Adipose tissue (tissue), 3 donors: Measurements from ENCODE around the gene IFNK. TPM values are rescaled to one million over a fixed set of nuclear protein-coding genes. Genes with fewer than 3 reads are reported as not detected.
"Not testable (repeated sequence)": the region's sequence is repeated elsewhere in the genome, so short reads cannot be mapped to it uniquely, and the experiment has no call there.

ENCODE experiments used
- H3K27ac ChIP-seq: one replicate; pipeline ENCODE4 v1.5.1; 2013; ENCODE audit warnings: low read depth, low read length
- WGBS, 3 donors: extraction: QIAGEN DNeasy Blood & Tissue Kit; methylation state at CpG; one replicate each; pipeline ENCODE4 v1.1.7; 2013; 5-methylcytosine and 5-hydroxymethylcytosine counted together
- polyA plus RNA-seq, 3 donors: library from polyadenylated mRNA; stranded (reverse); fragments of 200-250 nt; gene quantifications; one replicate each; pipeline ENCODE4 v1.2.3, GENCODE V29; 2013
- donor health status: healthy with polysubstance abuse.
- donor health status: Bipolar disorder and iron deficiency.
- donor health status: healthy.

IFNK gene
- not detected for polyA plus RNA-seq

DNA sequence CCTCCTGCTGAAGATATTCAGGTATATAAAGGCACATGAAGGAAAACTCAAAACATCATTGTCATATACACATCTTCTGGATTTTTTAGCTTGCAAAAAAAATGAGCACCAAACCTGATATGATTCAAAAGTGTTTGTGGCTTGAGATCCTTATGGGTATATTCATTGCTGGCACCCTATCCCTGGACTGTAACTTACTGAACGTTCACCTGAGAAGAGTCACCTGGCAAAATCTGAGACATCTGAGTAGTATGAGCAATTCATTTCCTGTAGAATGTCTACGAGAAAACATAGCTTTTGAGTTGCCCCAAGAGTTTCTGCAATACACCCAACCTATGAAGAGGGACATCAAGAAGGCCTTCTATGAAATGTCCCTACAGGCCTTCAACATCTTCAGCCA is at the start of gene IFNK:
TSS of gene IFNK (plus strand) at position 55 of the 400 bp plus-strand sequence. CDS start at position 102, 47 bp downstream.
- 86 to 90% (median 90%) methylated on average over 2 of the region's 2 CpGs for WGBS, 3 donors
- no peak within 1 kb of the TSS for H3K27ac ChIP-seq

- H3K27ac ChIP-seq, result no peak overlapping the region
- WGBS, 3 donors, result 60 to 91% (median 80%) methylated on average over 1 of the region's 1 CpG
Measured at GRCh38 chr9:27474305-27474704, 49.8 kb upstream of the IFNK start.

DNA sequence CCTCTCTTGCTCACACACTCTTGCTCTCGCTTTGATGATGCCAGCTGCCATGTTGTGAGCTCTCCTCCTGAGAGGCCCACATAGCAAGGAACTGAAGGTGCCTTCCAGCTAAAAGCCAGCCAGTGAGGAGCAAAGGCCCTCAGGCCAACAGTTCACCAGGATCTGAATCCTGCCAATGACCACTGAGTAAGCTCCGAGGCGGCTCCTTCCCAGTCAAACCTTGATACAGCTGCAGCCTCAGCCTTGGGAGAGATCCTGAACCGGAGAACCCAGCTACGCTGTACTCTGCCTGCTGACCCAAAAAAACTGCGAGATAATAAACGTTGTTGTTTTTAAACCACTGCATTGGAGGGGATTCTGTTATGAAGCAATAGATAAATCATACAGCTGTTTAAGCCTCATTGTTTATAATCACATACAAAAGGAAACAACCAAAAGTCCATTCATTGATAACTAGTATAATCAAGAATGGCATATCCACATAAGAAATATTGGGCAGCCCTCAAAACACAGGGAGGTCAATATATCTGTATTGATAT is 49.0 kb upstream of the IFNK start:
- 86 to 96% (median 92%) methylated on average over 7 of the region's 7 CpGs for WGBS, 3 donors
- H3K27ac ChIP-seq, result no peak overlapping the region

- WGBS, 3 donors, result 93 to 99% (median 96%) methylated on average over 6 of the region's 6 CpGs
- no peak overlapping the region for H3K27ac ChIP-seq
Measured at GRCh38 chr9:27476870-27477515, 47.1 kb upstream of the IFNK start.

DNA sequence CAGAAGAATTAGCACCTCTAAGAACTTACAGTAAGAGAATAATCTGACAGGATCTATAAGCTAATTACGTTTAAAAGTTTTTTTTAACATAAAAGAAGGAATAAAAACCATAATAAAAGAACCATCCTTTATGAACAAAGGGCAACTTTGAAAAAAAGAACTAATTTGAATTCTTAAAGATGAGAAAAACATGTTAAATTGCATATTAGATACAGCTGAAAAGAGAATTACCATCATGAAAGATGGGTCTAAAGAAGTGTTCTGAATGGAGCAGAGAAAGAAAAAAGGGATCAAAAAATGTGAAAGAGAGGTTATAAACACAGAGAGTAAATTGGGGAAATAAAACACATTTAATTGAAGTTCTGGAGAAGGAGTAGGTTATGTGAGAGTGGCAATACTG is 45.8 kb upstream of the IFNK start:
- no peak overlapping the region for H3K27ac ChIP-seq

GRCh38 chr9:27482709-27483108 is 41.4 kb upstream of the IFNK start:
- 80 to 92% (median 85%) methylated on average over 2 of the region's 2 CpGs for WGBS, 3 donors
- no peak overlapping the region for H3K27ac ChIP-seq

More for the DNA sequence above, 45.8 kb upstream of the IFNK start:
- WGBS, 3 donors, result 86 to 94% (median 94%) methylated on average over 1 of the region's 1 CpG

DNA sequence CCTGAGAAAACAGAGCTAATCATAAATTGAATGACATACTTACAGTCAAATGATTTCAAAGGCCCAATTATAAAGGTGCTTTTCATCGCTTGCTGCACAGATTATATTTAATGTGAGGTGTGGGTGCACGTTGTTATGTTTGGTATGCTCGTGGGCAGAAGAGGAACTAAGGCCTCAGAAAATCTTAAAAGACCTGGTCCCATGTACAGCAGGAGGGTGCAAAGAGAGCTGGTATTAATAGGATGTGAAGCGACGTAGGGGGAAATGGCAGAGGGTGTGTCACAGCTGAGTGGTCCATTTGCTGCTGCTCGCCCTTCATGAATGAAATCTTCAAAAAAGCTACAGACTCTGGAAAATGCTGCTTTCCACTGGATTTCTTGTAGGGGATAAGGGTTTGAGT is 40.5 kb upstream of the IFNK start:
- H3K27ac ChIP-seq, result no peak overlapping the region

GRCh38 chr9:27485158-27485557 is 38.9 kb upstream of the IFNK start:
- 88 to 95% (median 92%) methylated on average over 1 of the region's 1 CpG for WGBS, 3 donors
- H3K27ac ChIP-seq, result no peak overlapping the region

More for the DNA sequence above, 40.5 kb upstream of the IFNK start:
- WGBS, 3 donors, result 88 to 94% (median 89%) methylated on average over 6 of the region's 6 CpGs

DNA sequence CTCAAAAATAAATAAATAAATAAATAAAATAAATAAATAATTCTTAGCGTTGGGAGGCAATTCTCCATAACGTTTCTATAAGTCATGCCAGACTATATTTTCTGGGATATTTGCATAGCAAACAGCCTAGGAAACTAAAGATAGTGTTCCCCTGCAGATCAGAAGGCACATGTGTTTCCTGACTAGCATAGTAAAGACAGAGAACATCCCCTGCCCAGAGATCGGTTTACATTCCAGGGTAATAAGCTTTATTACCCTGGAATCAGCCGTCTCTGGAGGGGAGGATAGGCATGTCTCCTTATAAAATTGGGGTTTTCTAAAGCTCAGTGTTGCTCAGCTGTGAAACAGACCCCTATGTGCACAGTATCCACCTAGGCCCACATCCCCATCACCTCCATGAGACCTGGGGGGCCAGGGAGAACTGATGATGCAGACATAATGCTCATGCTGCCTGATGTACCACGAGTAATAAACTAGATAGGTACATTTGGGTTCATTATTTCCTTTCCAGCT is 36.9 kb upstream of the IFNK start:
- no peak overlapping the region for H3K27ac ChIP-seq
- 44 to 79% (median 58%) methylated on average over 5 of the region's 5 CpGs for WGBS, 3 donors

DNA sequence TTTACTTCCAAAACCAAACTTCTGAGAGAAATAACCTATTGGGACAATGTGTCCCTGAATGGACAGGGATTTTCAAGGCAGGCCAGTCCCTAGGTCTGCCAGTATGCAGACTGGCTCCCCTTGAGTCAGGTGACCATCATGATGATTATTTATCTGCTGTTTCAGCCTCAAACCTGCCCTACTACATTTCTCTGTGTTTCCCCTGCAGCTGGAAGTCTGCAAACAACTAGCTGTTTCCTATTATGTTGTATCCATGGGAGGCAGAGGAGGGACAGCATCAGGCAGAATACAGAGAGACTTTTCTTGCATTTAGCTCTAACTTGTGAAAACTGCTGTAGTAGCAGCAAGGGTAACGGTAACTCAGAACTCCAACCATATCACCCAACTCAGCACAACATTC is 36.2 kb upstream of the IFNK start:
- WGBS, 3 donors, result 96 to 100% (median 98%) methylated on average over 1 of the region's 1 CpG
- H3K27ac ChIP-seq, result no peak overlapping the region

DNA sequence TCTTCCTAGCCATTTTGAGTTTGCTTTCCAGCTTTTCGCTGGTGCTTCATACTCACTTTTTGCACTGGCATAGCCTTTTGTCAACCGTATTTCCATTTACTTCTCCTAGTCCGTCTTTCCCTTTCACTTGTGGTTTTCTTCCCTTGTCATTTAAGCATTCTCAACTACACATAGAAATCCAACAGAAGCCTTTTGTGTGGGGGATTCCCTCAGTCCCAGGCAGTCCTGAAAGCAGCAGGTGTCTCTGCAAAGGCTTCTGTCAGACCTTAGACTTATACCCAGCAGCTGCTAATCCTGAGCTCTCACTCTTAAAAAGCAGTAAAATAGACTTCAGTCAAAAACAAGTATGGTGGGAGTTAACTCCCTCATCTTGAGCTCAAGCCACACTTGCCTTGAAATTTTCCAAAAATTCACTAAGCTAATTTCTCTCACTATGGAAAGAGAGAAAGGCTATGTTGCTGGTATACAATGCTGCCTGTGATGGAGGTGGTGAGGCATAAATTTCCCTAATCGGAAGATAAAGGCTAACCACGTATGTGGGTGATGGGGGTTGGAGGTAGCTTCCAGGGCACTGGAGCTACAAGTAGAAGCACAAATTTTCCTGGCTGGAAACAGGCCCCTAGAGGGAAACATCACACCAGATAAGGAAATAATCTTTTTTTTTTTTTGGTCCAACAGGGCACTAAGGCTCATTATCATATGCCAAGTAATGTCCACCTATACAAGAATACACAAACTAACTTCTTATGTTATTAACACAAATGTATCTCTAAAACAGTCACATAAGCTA is 34.8 kb upstream of the IFNK start:
- WGBS, 3 donors, result 84 to 91% (median 91%) methylated on average over 5 of the region's 5 CpGs
- H3K27ac ChIP-seq, result no peak overlapping the region

DNA sequence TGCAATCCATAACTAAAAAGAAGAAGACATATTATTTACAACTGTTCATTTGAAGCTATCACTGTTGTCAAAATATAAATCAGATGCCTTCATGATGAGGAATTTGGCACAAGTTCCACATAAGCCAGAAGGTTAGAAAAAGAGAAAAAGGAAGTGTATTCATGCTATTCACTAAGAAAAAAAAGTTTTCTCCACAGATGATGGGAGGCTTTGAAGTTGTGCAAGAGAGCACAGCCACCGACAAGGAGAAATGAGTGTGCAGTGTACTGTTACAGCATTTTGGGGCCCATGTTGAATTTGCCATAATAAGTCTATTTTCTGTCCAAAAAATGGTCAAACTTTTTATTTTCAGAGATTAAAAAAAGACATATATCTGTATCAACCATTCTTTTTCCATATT is 32.9 kb upstream of the IFNK start:
- 17 to 75% (median 39%) methylated on average over 1 of the region's 1 CpG for WGBS, 3 donors
- H3K27ac ChIP-seq, result no peak overlapping the region

DNA sequence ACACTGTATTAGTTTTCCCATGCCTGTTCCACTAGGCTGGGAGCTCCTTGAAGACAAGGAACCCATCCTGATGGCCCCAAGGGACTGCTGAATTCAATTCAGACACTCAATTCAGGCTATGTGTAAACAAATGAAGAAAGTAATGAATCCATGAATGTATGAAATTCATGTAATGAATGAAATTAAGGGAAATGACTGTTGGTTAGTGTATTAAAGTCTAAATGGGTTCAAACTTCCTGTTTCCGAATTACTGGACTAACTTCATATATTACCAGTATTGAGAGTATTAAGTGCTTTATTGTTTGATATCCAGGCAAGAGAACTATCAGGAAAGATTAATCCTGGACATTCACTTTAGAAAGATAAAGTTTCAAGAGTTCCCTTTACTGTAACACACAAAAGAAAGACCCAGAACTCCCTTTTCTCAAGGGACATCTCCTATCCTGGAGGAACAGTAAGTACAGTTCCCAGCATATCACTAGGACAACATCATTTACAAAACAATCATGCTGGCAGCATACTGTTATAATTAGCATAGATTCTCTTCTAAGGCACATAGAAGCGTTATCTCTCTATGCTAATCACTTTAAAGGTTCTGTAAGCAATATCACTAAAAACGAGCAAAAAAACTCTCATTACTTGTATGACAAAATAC is 28.5 kb upstream of the IFNK start:
- WGBS, 3 donors, result 54 to 59% (median 57%) methylated on average over 3 of the region's 3 CpGs
- no peak overlapping the region for H3K27ac ChIP-seq

DNA sequence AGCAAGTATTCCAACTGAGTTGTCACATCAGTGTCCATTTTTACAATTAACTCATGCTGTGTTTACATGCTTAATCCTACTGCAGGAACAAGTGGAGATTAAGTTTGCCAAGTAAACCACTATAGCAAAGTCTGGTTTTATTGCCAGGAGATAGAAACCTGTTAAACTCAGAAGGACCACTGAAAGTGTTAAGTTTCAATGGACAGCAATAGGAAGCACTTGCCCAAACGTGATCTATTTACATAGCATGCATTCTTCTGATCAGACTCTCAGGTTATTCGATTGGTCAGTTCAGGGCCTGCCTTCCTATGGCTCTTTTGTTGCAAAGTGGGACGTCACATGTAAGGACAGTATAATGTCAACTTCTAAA is 28.0 kb upstream of the IFNK start:
- H3K27ac ChIP-seq, result no peak overlapping the region
- WGBS, 3 donors, result 56 to 70% (median 62%) methylated on average over 3 of the region's 3 CpGs

DNA sequence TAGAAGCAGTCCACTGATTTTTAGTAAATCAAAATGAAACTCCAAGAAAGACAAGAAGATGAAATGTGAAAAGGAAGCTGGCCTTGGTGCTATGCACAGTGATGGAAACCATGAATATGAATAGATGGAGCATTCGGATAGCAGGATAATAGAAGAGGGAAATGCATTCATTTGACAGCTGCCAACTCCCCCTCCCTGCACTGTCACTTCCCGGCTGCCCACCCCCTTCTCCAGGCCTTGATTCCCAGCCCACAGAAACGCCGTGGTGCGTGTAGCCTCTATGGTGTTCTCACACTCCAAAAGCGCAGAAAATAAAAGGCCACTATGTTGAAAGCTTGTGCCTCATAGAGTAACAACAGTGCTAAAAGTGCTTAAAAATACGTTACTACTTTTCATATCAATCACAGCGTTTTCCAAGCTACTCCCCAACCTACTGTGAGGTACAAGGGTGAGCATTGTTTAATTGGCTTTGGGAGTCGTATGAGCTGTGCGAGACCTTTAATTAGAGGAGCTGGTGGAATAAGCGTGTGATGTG is 26.1 kb upstream of the IFNK start:
- 81 to 85% (median 84%) methylated on average over 11 of the region's 11 CpGs for WGBS, 3 donors
- H3K27ac ChIP-seq, result no peak overlapping the region

DNA sequence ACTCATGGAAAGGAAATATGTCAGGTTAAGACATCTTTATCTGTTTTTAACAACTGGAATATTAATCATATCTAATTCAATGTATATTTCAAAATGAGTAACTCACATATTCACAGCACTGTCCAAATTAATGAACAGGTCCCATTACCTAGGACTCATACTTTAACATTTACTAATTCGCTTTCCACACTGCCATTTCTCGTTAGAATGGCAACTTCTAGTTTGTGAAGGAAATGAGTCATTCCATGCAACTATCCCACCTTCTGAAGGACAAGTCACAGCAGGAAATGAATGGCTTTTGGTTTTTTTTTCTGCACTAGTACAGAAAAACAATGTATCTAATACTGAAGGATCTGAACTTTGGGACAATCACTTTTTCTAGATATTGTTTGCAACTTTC is 24.6 kb upstream of the IFNK start:
- 36 to 63% (median 58%) methylated on average over 2 of the region's 2 CpGs for WGBS, 3 donors
- no peak overlapping the region for H3K27ac ChIP-seq

- H3K27ac ChIP-seq, result not testable (repeated sequence)
- WGBS, 3 donors, result 82 to 92% (median 88%) methylated on average over 3 of the region's 3 CpGs
Measured at GRCh38 chr9:27500902-27501301, 23.2 kb upstream of the IFNK start.

DNA sequence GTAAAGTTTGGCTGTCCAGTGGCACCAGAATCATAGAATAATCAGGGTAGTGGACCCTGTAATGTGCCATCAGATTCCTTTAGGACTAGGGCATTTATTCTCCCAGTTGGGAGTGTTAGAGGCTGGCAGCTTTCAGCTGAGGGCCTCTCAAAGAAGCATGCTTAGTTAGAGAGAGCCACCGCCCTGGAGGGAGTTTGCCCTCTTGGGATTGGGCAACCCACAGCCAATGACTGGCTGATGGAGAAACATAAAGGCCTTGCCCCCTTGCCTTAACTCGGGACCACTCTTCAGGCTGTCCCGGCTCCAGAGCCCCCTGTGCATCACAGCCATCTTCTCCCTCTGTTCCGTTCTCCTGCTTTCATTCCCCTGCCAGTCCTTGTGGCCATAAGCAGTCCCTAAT is 20.5 kb upstream of the IFNK start:
- 91 to 96% (median 93%) methylated on average over 4 of the region's 4 CpGs for WGBS, 3 donors
- H3K27ac ChIP-seq, result no peak overlapping the region

- no peak overlapping the region for H3K27ac ChIP-seq
Measured at GRCh38 chr9:27504259-27504658, 19.8 kb upstream of the IFNK start.
